A549 (cell line): ENCODE measurements around the gene ZNF630.

ENCODE experiments used
- CTCF ChIP-seq: fragments of >200 bp; sonication (Bioruptor Twin); formaldehyde crosslinking; IDR thresholded peaks from 3 replicates; pipeline ENCODE4 v1.5.1; 2016
- EHMT2 ChIP-seq: fragments of 200-600 bp; sonication (generic); IDR thresholded peaks from 2 replicates; pipeline ENCODE4 v1.6.1; 2016; ENCODE audit warnings: antibody characterized with exemption, low read depth, mild to moderate bottlenecking, moderate library complexity
- HMGXB4 ChIP-seq: fragments of 250-450 bp; sonication (Bioruptor Pico); IDR thresholded peaks from 2 replicates; pipeline ENCODE4 v1.5.0; 2021; ENCODE audit warnings: mild to moderate bottlenecking, moderate library complexity, borderline replicate concordance
- HOXB5 ChIP-seq: fragments of 250-450 bp; sonication (Bioruptor Pico); IDR thresholded peaks from 2 replicates; pipeline ENCODE4 v1.5.0; 2020; ENCODE audit warnings: mild to moderate bottlenecking, moderate library complexity
- POLR2A ChIP-seq: IDR thresholded peaks from 2 replicates; pipeline ENCODE4 v1.6.1; 2012; ENCODE audit warnings: mild to moderate bottlenecking, low read length
- RFX5 ChIP-seq: fragments of 450-650 bp; IDR thresholded peaks from 2 replicates; pipeline ENCODE4 v1.7.1; 2014; ENCODE audit warnings: antibody characterized with exemption, mild to moderate bottlenecking, moderate library complexity

GRCh38 chrX:48058621-48059295 lies 12.7 kb downstream of the ZNF630 start:
- no peak for TF ChIP-seq CTCF
- TF ChIP-seq EHMT2, result no peak
- no peak for TF ChIP-seq HOXB5 (CRISPR knock-in tag)
- TF ChIP-seq RFX5, result no peak
- no peak for TF ChIP-seq HMGXB4 (CRISPR knock-in tag)
- no peak for TF ChIP-seq POLR2A
